Calu3 (cell line): ENCODE results near the gene CYFIP2. TPM values are rescaled to one million over a fixed set of nuclear protein-coding genes. Genes with fewer than 3 reads are reported as not detected.

Source experiments
- BruUV-seq: library from RNA; stranded (reverse); fragments of 400-500 nt; replicated peaks from 2 replicates; lab custom pipeline; 2021; lab: Mats Ljungman, UMichigan
- CTCF ChIA-PET: fragments of 300-600 bp; sonication (Branson Sonifier 250); formaldehyde crosslinking; loops from one replicate; lab custom pipeline; 2022; ENCODE audit warnings: antibody characterized with exemption; lab: Charles Lee
- DNase-seq: peaks from one replicate; pipeline ENCODE4 v3.0.0; 2022
- H3K27ac Mint-ChIP-seq: one replicate; pipeline ENCODE4 v1.8.0; 2022; ENCODE audit warnings: mixed read lengths; ENCODE audit not compliant: unreplicated experiment
- H3K27me3 Mint-ChIP-seq: one replicate; pipeline ENCODE4 v1.8.0; 2022; ENCODE audit warnings: mixed read lengths; ENCODE audit not compliant: unreplicated experiment
- H3K36me3 Mint-ChIP-seq: one replicate; pipeline ENCODE4 v1.8.0; 2022; ENCODE audit warnings: mild to moderate bottlenecking, moderate library complexity, mixed read lengths; ENCODE audit not compliant: insufficient read depth, unreplicated experiment
- H3K4me1 Mint-ChIP-seq: one replicate; pipeline ENCODE4 v1.8.0; 2022; ENCODE audit warnings: mild to moderate bottlenecking, low read depth, mixed read lengths; ENCODE audit not compliant: unreplicated experiment
- H3K4me3 Mint-ChIP-seq: one replicate; pipeline ENCODE4 v1.8.0; 2022; ENCODE audit warnings: mild to moderate bottlenecking, low read depth, moderate library complexity, mixed read lengths; ENCODE audit not compliant: unreplicated experiment
- H3K9me3 Mint-ChIP-seq: one replicate; pipeline ENCODE4 v1.8.0; 2022; ENCODE audit warnings: low read depth, mixed read lengths; ENCODE audit not compliant: unreplicated experiment
- intact Hi-C: fragments of 100-400 bp; cut with micrococcal nuclease; formaldehyde crosslinking; loops from one replicate; pipeline ENCODE4 v1.10.0; 2022; ENCODE audit not compliant: unreplicated experiment
- total RNA-seq: library from RNA; stranded (reverse); gene quantifications from 2 replicates; pipeline ENCODE4 v1.2.3, GENCODE V29; 2022
- TF ChIP-seq, protein P1 (sequence below): fragments of 200-600 bp; IDR thresholded peaks from one replicate; pipeline ENCODE4 v1.8.0; 2022; ENCODE audit warnings: antibody characterized with exemption; ENCODE audit not compliant: unreplicated experiment

Gene CYFIP2
- total RNA-seq, 1 experiment from 2014 or later = 37.8 TPM

GRCh38 chr5:157273131-157273556 lies 7.2 kb downstream of the CYFIP2 start:
- Mint-ChIP-seq H3K9me3 (no peaks in the 10 kb centered on the region), H3K27me3 (no peaks in the 10 kb centered on the region), H3K4me1 (peaks cover 16% of the 10 kb centered on the region), H3K4me3 (no peak overlapping the region), H3K36me3 (no peaks in the 10 kb centered on the region), H3K27ac (no peak overlapping the region)
- no peak for DNase-seq
- no TSS peak for BruUV-seq
- TF ChIP-seq, protein P1, sequence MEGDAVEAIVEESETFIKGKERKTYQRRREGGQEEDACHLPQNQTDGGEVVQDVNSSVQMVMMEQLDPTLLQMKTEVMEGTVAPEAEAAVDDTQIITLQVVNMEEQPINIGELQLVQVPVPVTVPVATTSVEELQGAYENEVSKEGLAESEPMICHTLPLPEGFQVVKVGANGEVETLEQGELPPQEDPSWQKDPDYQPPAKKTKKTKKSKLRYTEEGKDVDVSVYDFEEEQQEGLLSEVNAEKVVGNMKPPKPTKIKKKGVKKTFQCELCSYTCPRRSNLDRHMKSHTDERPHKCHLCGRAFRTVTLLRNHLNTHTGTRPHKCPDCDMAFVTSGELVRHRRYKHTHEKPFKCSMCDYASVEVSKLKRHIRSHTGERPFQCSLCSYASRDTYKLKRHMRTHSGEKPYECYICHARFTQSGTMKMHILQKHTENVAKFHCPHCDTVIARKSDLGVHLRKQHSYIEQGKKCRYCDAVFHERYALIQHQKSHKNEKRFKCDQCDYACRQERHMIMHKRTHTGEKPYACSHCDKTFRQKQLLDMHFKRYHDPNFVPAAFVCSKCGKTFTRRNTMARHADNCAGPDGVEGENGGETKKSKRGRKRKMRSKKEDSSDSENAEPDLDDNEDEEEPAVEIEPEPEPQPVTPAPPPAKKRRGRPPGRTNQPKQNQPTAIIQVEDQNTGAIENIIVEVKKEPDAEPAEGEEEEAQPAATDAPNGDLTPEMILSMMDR = no peak
- CTCF ChIA-PET = interaction anchor here (1.0 kb wide), 1 partner anchor 14 kb away, joined by 3 read pairs; no protein-coding TSS in a partner anchor
- intact Hi-C loops = no loop called here

GRCh38 chr5:157275403-157275802 lies 9.5 kb downstream of the CYFIP2 start:
- intact Hi-C loops = no loop called here

GRCh38 chr5:157278319-157279037 lies 12.6 kb downstream of the CYFIP2 start:
- Mint-ChIP-seq H3K36me3 (no peaks in the 10 kb centered on the region), H3K27ac (no peak overlapping the region), H3K4me3 (no peak overlapping the region), H3K4me1 (peaks cover under 1% of the 10 kb centered on the region), H3K9me3 (no peaks in the 10 kb centered on the region), H3K27me3 (no peaks in the 10 kb centered on the region)
- CTCF ChIA-PET = no interaction called here
- intact Hi-C loops = no loop called here
- TF ChIP-seq, protein P1 = no peak
- no peak for DNase-seq
- BruUV-seq = no TSS peak

More at GRCh38 chr5:157275403-157275802, 9.5 kb downstream of the CYFIP2 start:
- BruUV-seq = no TSS peak
- peaks cover 9% of the 10 kb centered on the region for H3K4me1 Mint-ChIP-seq
- no peaks in the 10 kb centered on the region for H3K9me3 Mint-ChIP-seq
- H3K27me3 Mint-ChIP-seq = no peaks in the 10 kb centered on the region
- no peaks in the 10 kb centered on the region for H3K36me3 Mint-ChIP-seq
- no peak overlapping the region for H3K27ac Mint-ChIP-seq
- no peak for DNase-seq
- CTCF ChIA-PET = no interaction called here
- TF ChIP-seq, protein P1 = no peak
- H3K4me3 Mint-ChIP-seq = no peak overlapping the region

DNA sequence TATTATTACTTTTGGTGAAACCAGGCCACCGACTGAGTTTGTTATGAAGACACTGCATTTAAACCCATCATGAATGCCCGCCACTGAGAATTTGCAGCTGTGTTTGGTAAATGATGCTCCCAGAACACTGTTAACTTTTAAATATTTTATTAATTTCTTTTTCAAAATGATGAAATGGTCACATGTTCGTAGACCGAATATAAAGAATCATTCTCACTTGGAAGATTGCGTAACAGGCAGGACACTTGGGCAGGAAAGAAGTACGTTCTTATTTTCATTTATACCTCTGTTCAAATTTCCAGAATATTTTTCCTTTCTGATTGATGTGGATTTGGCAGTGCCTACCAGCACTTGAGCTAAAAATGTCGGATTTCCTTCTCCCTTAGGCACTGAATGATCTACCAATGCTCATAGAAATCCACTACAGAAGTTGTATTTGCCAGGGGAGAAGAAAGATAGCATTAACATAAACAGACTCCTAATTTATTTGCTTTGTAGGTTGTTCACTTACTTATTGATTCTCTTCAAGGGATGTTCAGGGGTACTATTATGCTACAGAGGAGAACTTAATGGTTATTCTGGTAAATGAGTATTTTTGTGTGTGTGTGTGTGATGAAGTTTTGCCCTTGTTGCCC lies 13.8 kb downstream of the CYFIP2 start:
- TF ChIP-seq, protein P1 = no peak
- Mint-ChIP-seq H3K27ac (no peak overlapping the region), H3K4me3 (no peak overlapping the region), H3K9me3 (no peaks in the 10 kb centered on the region), H3K4me1 (no peaks in the 10 kb centered on the region), H3K36me3 (no peaks in the 10 kb centered on the region), H3K27me3 (no peaks in the 10 kb centered on the region)
- intact Hi-C loops = no loop called here
- CTCF ChIA-PET = no interaction called here
- DNase-seq = no peak
- no TSS peak for BruUV-seq
